Measurements from ENCODE around the gene NGF.
A peak's percentile ranks its signal among the peaks of the same experiment; 100 is the strongest.
"Not testable (repeated sequence)": the region's sequence is repeated elsewhere in the genome, so short reads cannot be mapped to it uniquely, and the experiment has no call there.

The NGF gene

GRCh38 chr1:115312742-115313141 is 25.3 kb downstream of the NGF start:
- CTCF ChIA-PET, result no interaction called here
- TF ChIP-seq, protein P1, sequence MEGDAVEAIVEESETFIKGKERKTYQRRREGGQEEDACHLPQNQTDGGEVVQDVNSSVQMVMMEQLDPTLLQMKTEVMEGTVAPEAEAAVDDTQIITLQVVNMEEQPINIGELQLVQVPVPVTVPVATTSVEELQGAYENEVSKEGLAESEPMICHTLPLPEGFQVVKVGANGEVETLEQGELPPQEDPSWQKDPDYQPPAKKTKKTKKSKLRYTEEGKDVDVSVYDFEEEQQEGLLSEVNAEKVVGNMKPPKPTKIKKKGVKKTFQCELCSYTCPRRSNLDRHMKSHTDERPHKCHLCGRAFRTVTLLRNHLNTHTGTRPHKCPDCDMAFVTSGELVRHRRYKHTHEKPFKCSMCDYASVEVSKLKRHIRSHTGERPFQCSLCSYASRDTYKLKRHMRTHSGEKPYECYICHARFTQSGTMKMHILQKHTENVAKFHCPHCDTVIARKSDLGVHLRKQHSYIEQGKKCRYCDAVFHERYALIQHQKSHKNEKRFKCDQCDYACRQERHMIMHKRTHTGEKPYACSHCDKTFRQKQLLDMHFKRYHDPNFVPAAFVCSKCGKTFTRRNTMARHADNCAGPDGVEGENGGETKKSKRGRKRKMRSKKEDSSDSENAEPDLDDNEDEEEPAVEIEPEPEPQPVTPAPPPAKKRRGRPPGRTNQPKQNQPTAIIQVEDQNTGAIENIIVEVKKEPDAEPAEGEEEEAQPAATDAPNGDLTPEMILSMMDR (conservative IDR thresholded peaks at IDR 0.05; ENCODE audit: low read depth), result no peak
- H3K27ac ChIP-seq, result no peak overlapping the region
- POLR2A ChIA-PET (ENCODE audit: low non-redundant PET), result no interaction called here
- DNase-seq (ENCODE audit: low spot score), result no peak

- TF ChIP-seq, protein P1 (conservative IDR thresholded peaks at IDR 0.05; ENCODE audit: low read depth), result no peak
- ChIA-PET CTCF (interaction anchor here (0.6 kb wide), 1 partner anchor 108 kb away, joined by 3 read pairs; no protein-coding TSS in a partner anchor), POLR2A (ENCODE audit: low non-redundant PET) (no interaction called here)
- no peak for DNase-seq (ENCODE audit: low spot score)
- no peak overlapping the region for H3K27ac ChIP-seq
These were observed 26.5 kb downstream of the NGF start for GRCh38 chr1:115311474-115311989.

GRCh38 chr1:115310581-115311473 is 27.2 kb downstream of the NGF start:
- TF ChIP-seq, protein P1 (conservative IDR thresholded peaks at IDR 0.05; ENCODE audit: low read depth), result no peak
- ChIA-PET POLR2A (ENCODE audit: low non-redundant PET) (no interaction called here), CTCF (interaction anchor here (0.6 kb wide), 1 partner anchor 107 kb away, joined by 3 read pairs; no protein-coding TSS in a partner anchor)
- DNase-seq (ENCODE audit: low spot score), result no peak
- no peak overlapping the region for H3K27ac ChIP-seq

- POLR2A ChIA-PET (ENCODE audit: low non-redundant PET); DNase-seq (ENCODE audit: low spot score); H3K27ac ChIP-seq: not testable (repeated sequence)
- CTCF ChIA-PET, result interaction anchor here (0.5 to 0.6 kb wide), 2 partner anchors 99 to 638 kb away, joined by 5 to 6 read pairs; no protein-coding TSS in a partner anchor
These were observed 28.5 kb downstream of the NGF start for GRCh38 chr1:115309504-115309903.

DNA sequence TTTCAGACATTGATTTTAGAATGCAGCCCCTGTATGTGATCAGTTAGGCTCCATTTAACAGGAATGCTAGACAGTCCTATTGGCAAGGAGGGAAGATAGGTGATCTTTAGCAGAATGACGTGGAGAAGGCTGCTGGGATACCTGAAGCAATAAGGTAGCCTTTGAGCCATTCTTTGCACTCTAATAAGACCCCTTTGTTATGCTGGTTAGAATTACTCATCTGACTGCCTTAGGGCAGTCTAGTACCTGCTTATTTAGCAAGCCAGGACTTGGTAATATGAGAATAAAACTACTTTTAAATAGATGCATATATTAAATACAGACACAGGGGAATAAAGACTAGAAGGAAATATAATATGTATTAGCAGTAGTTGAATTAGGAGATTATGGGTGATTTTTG is 29.1 kb downstream of the NGF start:
- TF ChIP-seq, protein P1 (conservative IDR thresholded peaks at IDR 0.05; ENCODE audit: low read depth), result no peak
- no peak overlapping the region for H3K27ac ChIP-seq
- DNase-seq (ENCODE audit: low spot score), result peak; percentile 42
- ChIA-PET CTCF (interaction anchor here (0.5 to 0.6 kb wide), 3 partner anchors 52 to 638 kb away, joined by 3 to 6 read pairs (median 5); no protein-coding TSS in a partner anchor), POLR2A (ENCODE audit: low non-redundant PET) (no interaction called here)

DNA sequence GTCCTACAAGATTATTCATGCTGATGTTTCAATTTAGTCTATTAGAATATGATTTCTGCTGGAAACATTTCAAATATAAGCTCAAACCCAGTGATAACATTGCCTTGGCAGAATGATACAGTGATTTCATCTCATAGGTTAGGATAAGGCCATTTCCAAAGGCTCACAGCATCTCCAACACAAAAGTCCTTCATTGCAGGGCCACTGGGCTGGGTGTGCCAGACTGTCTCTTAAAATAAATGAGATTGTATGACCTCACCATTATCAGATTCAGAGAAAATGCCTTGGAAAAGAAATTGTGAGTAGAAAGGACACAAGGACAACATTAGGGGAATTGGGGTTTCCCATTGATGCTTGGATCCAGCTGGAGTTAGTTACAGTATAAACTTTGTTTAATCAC is 30.4 kb downstream of the NGF start:
- TF ChIP-seq, protein P1 (conservative IDR thresholded peaks at IDR 0.05; ENCODE audit: low read depth), result no peak
- no peak for DNase-seq (ENCODE audit: low spot score)
- CTCF ChIA-PET, result interaction anchor here (0.7 kb wide), 1 partner anchor 50 kb away, joined by 3 read pairs; no protein-coding TSS in a partner anchor
- POLR2A ChIA-PET (ENCODE audit: low non-redundant PET), result no interaction called here
- H3K27ac ChIP-seq, result no peak overlapping the region

DNA sequence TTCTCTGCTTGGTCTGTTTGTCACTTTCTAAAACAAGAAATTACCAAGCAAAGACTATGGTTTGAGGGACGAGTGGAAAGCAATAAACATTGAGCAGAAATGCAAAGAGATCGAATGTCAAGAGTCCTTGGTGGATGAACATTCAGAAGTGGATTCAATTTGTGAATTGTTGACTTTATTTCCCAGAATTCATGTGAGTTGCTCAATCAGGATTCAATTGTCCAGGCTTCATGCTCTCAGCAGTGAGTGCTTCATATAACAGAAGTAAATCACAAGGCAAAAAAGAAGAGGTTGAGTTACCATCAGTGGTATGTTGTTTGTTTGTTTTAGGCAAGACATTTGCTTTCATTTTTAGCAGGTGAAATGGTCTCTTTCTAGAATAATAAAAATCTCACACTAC is 31.9 kb downstream of the NGF start:
- TF ChIP-seq, protein P1 (conservative IDR thresholded peaks at IDR 0.05; ENCODE audit: low read depth), result no peak
- ChIA-PET CTCF (interaction anchor here (0.6 kb wide), 2 partner anchors 78 to 1161 kb away, joined by 3 read pairs; no protein-coding TSS in a partner anchor), POLR2A (ENCODE audit: low non-redundant PET) (no interaction called here)
- no peak for DNase-seq (ENCODE audit: low spot score)
- H3K27ac ChIP-seq, result no peak overlapping the region
